Stimulated activated CD4-positive, alpha-beta T cell treated with anti-CD3 and anti-CD28 coated beads, Interleukin-2, amount 100 ng/mL, for 24 hours (primary cell): ENCODE results near the gene STRN.
A peak's percentile ranks its signal among the peaks of the same experiment; 100 is the strongest.
"Not testable (repeated sequence)": the region's sequence is repeated elsewhere in the genome, so short reads cannot be mapped to it uniquely, and the experiment has no call there.

Source experiments
- DNase-seq, 2 donors: peaks; one replicate each; pipeline ENCODE4 v3.0.0-alpha.2; 2020

STRN gene

DNA sequence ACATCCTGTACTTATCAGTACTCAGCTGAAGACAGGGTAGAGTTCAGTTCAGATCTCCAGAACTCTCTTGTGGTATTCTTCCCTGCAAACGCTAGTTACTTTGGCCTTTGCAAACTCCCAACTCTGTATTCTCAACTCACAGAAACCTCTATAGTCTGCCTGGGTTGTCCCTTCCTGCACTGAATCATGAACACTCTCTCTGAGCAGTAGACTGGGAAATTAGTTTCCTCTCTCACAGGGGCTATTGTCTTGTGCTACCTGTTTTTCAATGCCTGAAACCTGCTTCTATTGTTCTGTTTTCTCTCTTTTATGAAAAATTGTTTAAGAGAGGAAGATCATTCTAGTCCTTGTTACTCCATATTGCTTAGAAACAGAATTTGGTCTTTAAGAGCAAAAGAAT lies 135.2 kb downstream of the STRN start:
- no peak for DNase-seq

DNA sequence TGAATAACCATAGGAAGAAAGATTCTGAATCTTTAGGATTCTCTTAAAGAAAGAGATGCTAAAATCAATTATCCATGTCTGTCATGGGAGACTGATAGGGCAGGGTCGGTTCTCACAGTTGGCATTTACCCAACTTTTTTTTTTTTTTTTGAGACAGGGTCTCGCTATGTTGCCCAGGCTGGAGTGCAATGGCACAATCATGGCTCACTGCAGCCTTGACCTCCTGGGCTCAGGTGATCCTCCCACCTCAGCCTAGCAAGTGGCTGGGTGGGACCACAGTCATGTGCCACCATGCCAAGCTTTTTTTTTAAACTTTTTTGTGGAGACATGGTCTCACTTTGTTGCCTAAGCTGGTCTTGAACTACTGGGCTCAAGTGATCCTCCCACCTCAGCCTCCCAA lies 141.7 kb downstream of the STRN start:
- not testable (repeated sequence) for DNase-seq

DNA sequence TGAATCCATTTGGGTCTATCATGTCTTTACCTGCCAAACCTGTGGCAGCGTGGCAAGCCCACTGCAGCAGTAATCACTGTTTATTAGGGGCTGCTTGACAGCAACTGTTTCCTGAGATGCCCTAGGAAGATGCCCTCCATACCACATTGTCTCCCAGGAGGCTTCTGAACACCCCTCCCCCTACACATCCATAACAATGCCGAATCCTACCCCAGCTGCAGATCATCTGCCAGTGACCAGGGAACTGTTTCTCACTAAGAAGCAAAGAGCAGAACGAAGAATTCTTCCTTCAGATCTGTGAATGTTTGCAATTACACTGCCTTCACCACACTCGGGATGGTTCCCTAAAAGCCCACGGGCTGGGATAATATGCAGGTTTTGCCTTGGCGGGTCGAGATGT lies 142.1 kb downstream of the STRN start:
- DNase-seq: no peak

DNA sequence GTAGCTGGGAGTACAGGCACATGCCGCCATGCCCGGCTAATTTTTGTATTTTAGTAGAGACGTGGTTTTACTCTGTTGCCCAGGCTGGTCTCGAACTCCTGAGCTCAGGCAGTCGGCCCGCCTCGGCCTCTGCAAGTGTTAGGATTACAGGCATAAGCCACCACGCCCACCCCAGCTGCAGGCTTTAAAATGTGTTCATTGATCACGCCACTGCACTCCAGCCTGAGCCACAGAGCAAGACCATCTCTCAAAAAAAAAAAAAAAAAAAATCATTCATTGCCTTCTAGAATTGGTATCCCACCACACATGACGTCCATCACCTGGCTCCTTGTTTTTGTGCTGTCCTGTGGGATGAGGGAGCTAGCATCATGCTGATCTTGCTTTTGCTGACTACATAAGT lies 142.5 kb downstream of the STRN start:
- no peak for DNase-seq

DNA sequence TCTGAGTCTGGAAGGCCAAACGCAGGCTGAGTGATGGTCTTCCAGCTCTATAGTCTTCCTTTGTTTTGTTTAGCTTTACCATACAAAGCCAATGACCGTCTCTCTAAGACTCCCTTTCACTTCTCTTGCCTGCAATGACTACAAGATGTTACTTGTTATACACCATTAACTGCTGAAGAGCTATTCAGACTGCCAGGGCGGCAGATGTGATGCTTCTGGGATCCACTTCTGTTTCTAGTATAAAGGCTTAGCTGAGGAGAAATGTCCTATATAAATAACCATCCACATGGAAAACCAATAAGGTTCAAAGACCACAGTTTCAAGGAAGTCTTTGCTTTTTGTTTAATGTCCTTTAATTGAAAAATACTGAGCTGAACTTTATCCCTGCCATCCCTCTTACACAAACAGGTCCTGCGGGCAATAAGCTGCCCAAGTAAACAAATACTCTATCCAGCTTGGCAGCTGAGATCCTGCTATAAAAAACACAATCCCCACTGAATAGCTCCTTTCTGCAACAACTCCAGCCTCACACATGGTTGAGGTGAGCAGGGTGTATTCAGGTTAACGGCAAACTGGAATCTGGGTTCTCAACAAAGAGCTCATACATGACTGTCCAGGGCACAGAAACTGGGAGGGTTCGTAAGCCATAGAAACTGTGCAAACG lies 145.3 kb downstream of the STRN start:
- DNase-seq: no peak

DNA sequence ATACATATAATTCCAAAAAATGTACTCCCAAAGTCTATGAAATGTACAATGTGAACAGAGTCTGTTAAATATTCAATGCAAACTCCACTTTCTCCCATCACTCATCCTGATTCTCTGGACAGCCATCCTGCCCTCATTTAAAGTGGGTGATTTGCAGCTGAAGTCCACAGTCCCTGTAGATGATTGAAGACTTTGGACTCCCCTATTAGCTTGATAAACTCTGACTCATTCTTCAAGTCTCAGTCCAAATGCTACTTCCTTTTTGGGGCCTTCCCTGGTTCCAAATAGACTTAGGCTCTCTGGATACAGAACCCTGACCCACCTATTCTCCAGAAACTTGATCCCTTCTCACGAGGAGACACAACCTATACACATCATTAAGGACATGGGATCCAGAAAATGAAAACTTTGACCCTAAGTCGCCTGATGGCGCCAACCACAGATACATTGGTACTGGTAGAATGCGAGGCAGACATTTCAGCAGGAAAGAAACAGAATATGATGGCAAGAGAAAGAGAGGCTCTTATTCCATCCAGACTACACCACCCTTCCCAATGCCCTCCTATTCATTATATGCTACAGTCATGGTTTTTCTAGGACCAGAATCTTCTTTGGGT lies 147.1 kb downstream of the STRN start:
- DNase-seq: no peak

DNA sequence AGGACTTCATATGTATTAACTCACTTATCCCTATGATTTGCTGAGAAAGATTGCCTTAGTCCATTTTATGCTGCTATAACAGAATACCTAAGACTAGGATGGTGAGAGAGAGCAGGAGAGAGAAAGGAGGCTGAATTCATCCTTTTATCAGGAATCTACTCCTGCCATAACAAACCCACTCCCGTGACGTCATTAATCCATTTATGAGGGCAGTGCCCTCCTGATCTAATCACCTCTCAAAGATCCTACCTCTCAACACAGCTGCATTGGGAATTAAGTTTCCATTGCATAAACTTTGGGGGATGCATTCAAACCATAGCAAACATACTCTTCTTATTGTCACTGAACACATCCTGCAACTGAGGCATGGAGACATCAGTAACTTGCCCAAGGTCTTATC lies 147.8 kb downstream of the STRN start:
- no peak for DNase-seq

DNA sequence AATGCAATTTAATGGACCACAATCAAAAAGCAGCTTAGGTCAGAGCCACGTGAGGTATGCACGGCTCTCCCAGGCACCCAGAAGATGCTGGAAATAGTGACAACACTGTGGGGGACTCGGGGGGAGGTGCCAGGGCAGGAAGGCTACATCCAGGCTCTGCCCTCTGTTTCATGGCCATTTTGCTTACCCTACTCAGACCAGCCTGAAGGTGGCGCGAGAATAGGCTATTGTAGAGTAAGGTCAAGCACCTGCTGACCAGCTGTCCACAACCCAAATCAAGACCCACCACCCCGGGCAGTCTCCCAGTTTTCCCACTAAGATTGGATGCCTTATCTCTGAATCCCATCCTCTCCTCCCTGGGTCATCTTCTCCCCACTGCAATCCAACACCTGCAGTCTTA lies 154.1 kb downstream of the STRN start:
- DNase-seq: no peak

DNA sequence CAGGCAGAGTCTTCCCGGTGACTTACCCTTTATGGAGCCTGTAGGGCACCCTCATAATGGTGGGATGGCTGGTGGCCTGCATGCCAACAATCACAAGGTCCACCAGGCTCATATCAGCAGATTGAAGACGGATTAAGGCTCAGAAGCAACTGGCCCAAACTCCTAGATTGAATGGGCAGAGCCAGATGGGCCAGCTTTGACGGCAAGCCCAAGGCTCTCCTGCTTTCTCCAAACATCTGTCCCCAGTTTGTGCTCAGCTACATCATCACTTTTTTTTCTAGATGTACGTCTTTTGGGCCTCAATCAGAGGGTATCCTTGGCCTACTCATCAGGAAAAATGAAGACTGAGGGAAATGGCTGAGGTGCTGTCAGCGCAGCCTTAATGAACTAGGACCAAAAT lies 155.3 kb downstream of the STRN start:
- no peak for DNase-seq

DNA sequence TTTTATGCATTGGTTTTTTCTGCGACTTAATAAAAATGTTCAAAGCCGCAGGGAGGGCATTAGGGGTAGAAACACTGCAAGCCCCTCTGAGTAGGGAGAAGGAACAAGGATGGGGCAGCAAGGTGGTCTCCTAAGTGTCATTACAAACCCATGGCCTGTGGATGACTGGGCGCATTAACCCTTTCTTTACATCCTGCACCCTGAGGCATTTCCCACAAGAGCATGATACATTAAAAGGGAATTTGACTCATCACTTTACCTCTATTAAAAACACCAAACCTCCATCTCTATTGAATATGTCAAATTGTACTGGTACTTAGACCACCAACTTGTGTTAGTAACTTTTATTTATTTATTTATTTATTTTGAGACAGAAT lies 157.3 kb downstream of the STRN start:
- no peak for DNase-seq

DNA sequence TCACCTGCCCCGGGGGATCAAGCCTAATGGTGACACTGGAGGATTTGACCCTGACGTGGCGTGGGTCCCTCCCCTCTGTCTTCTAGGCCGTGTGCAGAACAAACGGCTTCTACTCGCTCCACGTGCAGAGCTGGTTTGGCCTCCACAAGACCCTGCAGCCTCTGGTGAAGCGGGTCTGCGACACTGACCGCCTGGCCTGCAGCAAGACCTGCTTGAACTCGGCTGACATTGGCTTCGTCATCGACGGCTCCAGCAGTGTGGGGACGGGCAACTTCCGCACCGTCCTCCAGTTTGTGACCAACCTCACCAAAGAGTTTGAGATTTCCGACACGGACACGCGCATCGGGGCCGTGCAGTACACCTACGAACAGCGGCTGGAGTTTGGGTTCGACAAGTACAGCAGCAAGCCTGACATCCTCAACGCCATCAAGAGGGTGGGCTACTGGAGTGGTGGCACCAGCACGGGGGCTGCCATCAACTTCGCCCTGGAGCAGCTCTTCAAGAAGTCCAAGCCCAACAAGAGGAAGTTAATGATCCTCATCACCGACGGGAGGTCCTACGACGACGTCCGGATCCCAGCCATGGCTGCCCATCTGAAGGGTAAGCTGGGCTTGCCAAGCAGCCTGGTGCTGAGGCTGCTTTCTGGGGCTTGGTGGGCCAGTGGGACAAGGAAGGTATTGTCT lies 157.8 kb downstream of the STRN start:
- no peak for DNase-seq

DNA sequence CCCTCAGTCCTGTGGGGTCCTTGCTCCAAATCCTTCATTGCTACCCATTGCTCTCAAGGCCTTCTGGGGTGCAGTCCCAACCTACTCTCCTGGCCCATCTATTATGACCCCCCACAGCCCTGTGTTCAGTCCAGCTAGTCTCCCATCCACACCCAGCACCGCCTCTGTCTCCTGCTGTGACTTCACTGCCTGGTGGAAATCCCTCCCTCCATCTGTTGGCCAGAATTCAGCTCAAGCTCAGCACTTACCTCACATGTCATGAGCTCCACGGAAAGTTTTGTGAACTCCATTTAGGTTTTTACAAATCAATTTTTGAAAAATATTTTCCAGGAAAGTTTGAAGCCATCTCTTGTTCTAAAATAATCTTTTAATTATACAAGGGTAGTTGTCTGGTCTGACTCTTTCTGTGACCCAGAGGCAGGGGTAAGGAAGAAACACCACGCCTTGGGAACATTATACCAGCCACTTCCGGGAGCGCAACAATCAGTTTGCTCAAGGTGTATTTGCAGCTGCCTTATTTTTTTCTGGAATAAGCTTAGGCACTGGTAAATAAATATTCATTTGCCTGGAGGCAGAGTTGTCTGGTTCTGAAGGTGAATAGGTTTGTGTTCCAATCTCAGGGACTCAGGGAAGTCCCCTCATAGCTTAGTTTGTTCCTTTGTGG lies 159.0 kb downstream of the STRN start:
- no peak for DNase-seq

DNA sequence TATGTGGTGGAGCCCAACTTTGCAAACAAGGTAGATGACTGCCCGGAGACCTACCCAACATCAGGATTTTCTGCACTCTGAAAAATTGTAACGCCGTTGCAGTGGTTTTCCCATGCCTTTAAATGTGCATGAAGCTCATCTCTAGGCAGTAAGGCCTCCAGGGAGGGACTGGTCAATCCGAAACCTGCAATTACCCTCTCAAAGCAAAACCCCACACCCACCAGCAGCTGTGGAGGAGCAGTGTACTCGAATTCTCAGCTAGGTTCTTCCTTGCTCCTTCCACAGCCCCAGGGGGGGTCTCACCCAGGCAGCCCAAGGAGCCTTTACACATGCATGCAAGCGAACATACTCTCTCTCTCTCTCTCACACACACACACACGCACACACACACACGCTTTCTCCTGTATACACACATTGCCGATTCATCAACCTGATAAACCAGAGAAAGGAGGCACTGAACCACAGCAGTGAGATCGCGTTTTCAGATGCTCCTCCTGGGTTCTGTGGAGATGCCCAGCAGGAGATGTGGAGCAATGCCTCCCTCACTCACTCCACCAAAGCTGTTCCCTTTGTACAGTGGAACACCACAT lies 160.6 kb downstream of the STRN start:
- no peak for DNase-seq

DNA sequence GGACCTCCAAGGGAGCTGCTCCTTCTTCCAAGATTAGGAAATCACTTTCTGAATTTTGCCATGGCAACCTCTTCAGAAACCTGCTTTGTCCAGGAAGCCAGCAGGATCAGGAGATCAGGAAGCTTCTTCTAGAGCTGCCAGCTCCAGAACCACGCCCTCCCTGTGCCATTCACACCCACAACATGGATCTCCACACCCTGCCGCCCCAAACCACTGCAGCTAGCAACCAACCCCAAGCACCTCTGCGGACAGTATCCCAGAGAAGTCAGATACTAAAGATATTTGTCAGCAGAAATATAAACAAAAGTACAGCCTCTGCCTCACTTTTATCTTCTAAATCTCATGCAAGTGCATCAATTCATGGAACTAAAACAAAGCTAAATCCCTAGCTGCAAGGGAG lies 163.4 kb downstream of the STRN start:
- DNase-seq: no peak

DNA sequence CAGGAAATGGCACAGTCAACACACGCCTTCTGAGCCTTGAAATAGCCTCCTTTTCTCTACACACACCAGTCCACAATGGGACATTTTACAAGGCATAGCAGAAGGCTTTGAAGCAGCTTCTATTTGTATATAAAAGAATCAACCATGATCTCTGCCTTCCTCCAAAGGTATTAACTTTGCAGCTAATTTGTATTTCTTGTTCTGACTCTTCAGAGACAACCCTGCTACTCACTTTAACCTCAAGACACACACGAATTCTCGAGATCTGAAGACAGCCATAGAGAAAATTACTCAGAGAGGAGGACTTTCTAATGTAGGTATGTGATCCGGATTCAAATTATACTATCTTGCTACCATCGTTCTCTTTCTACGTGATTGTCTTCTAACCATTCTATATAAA lies 165.2 kb downstream of the STRN start:
- no peak for DNase-seq

DNA sequence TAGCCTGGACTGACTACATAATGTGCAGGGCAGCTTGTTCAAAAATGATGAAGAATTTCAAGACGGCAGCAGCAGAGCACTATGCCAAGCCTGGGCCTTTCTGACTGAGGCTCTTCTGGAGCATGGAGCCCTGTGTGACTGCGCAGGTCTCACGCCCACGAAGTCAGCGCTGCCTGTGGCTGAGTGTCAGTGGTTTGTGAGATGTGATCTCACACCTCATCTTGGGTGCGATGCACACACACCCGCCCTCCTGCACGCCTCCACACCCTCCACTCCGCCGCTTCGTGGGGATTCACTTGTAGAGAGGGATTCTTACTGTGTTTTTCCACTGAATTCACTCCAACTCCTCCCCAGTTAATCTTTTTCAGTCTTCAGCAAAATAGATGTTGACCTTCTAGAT lies 166.0 kb downstream of the STRN start:
- DNase-seq: peak; percentile 57 to 63

DNA sequence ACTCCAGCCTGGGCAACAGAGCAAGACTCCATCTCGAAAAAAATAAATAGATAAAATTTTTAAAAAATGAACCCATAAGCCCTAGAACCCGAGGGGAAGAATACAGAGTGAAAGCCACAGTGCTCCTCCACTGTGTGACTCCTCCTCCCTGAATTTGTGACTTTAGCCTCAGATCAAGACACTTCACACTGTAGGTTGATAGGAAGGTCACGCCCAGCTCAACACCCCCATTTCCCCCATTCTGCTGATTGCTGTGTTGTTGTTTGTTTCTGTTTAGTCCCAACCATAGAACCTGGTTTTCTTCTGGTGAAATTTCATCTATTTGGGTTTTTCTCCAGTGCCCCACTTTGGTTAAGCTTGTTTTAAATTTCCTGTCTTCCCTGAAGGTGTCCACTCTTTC lies 167.6 kb downstream of the STRN start:
- no peak for DNase-seq

DNA sequence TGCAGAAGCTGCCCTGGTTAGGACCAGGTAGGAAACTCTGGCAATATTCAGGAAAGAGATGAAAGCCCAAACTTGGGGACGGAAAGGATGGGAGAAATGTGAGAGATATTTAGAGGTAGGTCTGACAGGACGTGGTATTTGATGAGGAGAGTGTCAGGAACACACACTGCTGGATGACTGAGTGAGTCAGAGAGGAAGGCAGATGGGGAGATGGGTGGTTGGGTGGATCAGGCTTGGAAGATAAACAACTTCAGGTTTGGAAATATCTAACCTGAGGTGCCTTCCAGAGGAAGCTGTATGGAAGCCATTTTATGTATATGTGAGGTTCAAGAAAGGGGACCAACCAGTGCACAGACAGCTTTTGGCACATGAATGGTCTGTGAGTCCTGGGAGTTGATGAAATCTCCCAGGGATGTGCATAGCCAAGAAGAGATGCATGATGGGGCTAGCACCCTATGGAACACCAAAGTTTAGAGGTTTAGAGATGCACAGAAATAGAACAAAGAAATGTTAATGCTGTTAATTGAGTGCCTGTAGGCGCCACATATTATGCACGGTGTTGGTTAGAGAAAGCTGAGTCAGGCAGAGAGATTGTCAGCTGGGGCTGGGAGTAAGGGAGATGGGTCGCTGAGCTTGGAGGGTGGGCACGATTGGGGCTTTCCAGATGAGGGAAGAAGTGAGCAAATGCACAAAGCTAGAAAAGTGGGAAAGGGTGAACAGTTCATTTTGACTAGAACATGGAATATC lies 168.8 kb downstream of the STRN start:
- DNase-seq: no peak
